HepG2 (cell line): Measurements from ENCODE around the gene TF. TPM values are rescaled to one million over a fixed set of nuclear protein-coding genes. Genes with fewer than 3 reads are reported as not detected.

Source experiments
- HNF1A ChIP-seq, 2 experiments: sonication (generic) in 1 of 2; formaldehyde crosslinking in 1 of 2; IDR thresholded peaks; 2 replicates each; pipeline versions ENCODE4 v1.4.0 to v1.6.1; 2016 to 2020; ENCODE audit warnings: borderline replicate concordance in 1 of 2, low read depth in 1 of 2, mild to moderate bottlenecking in 1 of 2, missing genetic modification reagents in 1 of 2
- HNRNPL ChIP-seq: fragments of 200-400 bp; formaldehyde crosslinking; IDR thresholded peaks from 2 replicates; pipeline ENCODE4 v1.6.1; 2017; ENCODE audit warnings: mild to moderate bottlenecking, low read depth, low read length
- MLX ChIP-seq: IDR thresholded peaks from 2 replicates; pipeline ENCODE4 v1.6.1; 2016
- NFAT5 ChIP-seq: sonication (generic); formaldehyde crosslinking; IDR thresholded peaks from 2 replicates; pipeline ENCODE4 v1.4.0; 2020; ENCODE audit warnings: missing genetic modification reagents
- SKIL ChIP-seq: sonication (generic); formaldehyde crosslinking; IDR thresholded peaks from 2 replicates; pipeline ENCODE4 v1.8.0; 2022; ENCODE audit warnings: missing genetic modification reagents, mild to moderate bottlenecking, moderate library complexity, borderline replicate concordance
- TBX3 ChIP-seq: fragments of 450-650 bp; IDR thresholded peaks from 2 replicates; pipeline ENCODE4 v1.6.1; 2017; ENCODE audit warnings: antibody characterized with exemption, mild to moderate bottlenecking, inconsistent platforms, borderline replicate concordance
- TEF ChIP-seq: sonication (generic); formaldehyde crosslinking; IDR thresholded peaks from 2 replicates; pipeline ENCODE4 v1.5.0; 2020; ENCODE audit warnings: missing genetic modification reagents
- ZGPAT ChIP-seq: IDR thresholded peaks from 2 replicates; pipeline ENCODE4 v1.6.1; 2016; ENCODE audit warnings: mild to moderate bottlenecking
- ZNF33B ChIP-seq: sonication (generic); formaldehyde crosslinking; IDR thresholded peaks from 2 replicates; pipeline ENCODE4 v1.5.1; 2020; ENCODE audit warnings: mild to moderate bottlenecking, missing genetic modification reagents
- ZNF451 ChIP-seq: sonication (generic); formaldehyde crosslinking; IDR thresholded peaks from 2 replicates; pipeline ENCODE4 v1.5.0; 2020; ENCODE audit warnings: mild to moderate bottlenecking, missing genetic modification reagents
- polyA plus RNA-seq, 8 experiments: library from polyadenylated mRNA; depleted of rRNA in 3 of 8; stranded (reverse) in 7 of 8; unstranded in 1 of 8; fragments of >200 nt; fragmentation: Illumina TruSeq in 4 of 8; extraction: Trizol in 4 of 8; gene quantifications; 2 replicates each; pipeline versions ENCODE4 v1.2.1 to v1.2.3, GENCODE V29; 2011 to 2016; ENCODE audit warnings: low read depth in 4 of 8, missing spikeins in 1 of 8, mixed read lengths in 1 of 8; ENCODE audit not compliant: insufficient read depth in 1 of 8
- total RNA-seq, 5 experiments: library from RNA; depleted of rRNA; stranded (reverse); fragments of >200 nt; fragmentation: Illumina TruSeq; extraction: Trizol; gene quantifications; 2 replicates each; pipeline ENCODE4 v1.2.3, GENCODE V29; 2016; ENCODE audit warnings: low read depth in 1 of 5

The TF gene
- total and polyA plus RNA-seq, 2 of the 13 experiments (the other 11 are each of a cell fraction or from before 2014, with no cell fraction given), result 10,074 to 11,821 TPM

- peak; percentile 58; the same call in 1 of the 2 replicates for TF ChIP-seq ZNF33B (CRISPR knock-in tag)
- no peak for TF ChIP-seq NFAT5 (CRISPR knock-in tag)
- TF ChIP-seq ZGPAT, result peak; percentile 75; the same call in 1 of the 2 replicates
- no peak; the same call in 1 of the 2 replicates for TF ChIP-seq MLX (CRISPR knock-in tag)
- peak; percentile 69 for TF ChIP-seq ZNF451 (CRISPR knock-in tag)
- TF ChIP-seq TBX3, result no peak
- TF ChIP-seq TEF, result no peak; the same call in 1 of the 2 replicates
- TF ChIP-seq SKIL (CRISPR knock-in tag), result no peak
- 0 out of 2 replicates have a peak, but pooled peaks have one; percentile 53 for TF ChIP-seq HNRNPL
- no peak for TF ChIP-seq HNF1A (IDR thresholded peaks at IDR 0.05; ENCODE audit: low read depth)
- TF ChIP-seq HNF1A (CRISPR knock-in tag; IDR thresholded peaks at IDR 0.05; ENCODE audit: borderline replicate concordance), result peak; percentile 27; the same call in 1 of the 2 replicates
Observed at GRCh38 chr3:133805702-133806475, 59.7 kb downstream of the TF start, which contains the start of gene SRPRB (continued).
